GM23248 (cell line): ENCODE results near the gene C11orf86. TPM values are rescaled to one million over a fixed set of nuclear protein-coding genes. Genes with fewer than 3 reads are reported as not detected.
"Not testable (repeated sequence)": the region's sequence is repeated elsewhere in the genome, so short reads cannot be mapped to it uniquely, and the experiment has no call there.

Experiments
- DNase-seq: peaks from one replicate; pipeline ENCODE4 v3.0.0-alpha.2; 2015
- H2AFZ ChIP-seq: fragments of 200-600 bp; sonication (generic); 2 replicates; pipeline ENCODE4 v1.6.1; 2016; ENCODE audit warnings: antibody characterized with exemption
- H3F3A ChIP-seq: fragments of 200-600 bp; sonication (generic); 2 replicates; pipeline ENCODE4 v1.6.1; 2016; ENCODE audit warnings: mild to moderate bottlenecking, antibody characterized with exemption, mixed run types; ENCODE audit not compliant: insufficient read depth
- H3K27ac ChIP-seq: fragments of 200-600 bp; sonication (generic); 2 replicates; pipeline ENCODE4 v1.5.1; 2016; ENCODE audit warnings: mild to moderate bottlenecking
- H3K27me3 ChIP-seq: fragments of 200-600 bp; sonication (generic); replicated peaks from 2 replicates; pipeline ENCODE4 v1.6.1; 2016; ENCODE audit warnings: mild to moderate bottlenecking; ENCODE audit not compliant: insufficient read depth
- H3K36me3 ChIP-seq: fragments of 200-600 bp; sonication (generic); 2 replicates; pipeline ENCODE4 v1.6.1; 2016; ENCODE audit warnings: low read depth, mild to moderate bottlenecking
- H3K4me1 ChIP-seq: fragments of 200-600 bp; sonication (generic); 2 replicates; pipeline ENCODE4 v1.6.1; 2016; ENCODE audit warnings: mild to moderate bottlenecking; ENCODE audit not compliant: insufficient read depth
- H3K4me2 ChIP-seq: fragments of 200-600 bp; sonication (generic); one replicate; pipeline ENCODE4 v1.6.1; 2016; ENCODE audit warnings: mild to moderate bottlenecking; ENCODE audit not compliant: unreplicated experiment
- H3K4me3 ChIP-seq: fragments of 200-600 bp; sonication (generic); 2 replicates; pipeline ENCODE4 v1.5.1; 2016; ENCODE audit warnings: mild to moderate bottlenecking
- H3K79me2 ChIP-seq: fragments of 200-600 bp; sonication (generic); 2 replicates; pipeline ENCODE4 v1.6.1; 2016; ENCODE audit warnings: mild to moderate bottlenecking; ENCODE audit not compliant: insufficient read depth
- H3K9ac ChIP-seq: fragments of 200-600 bp; sonication (generic); 2 replicates; pipeline ENCODE4 v1.6.1; 2016; ENCODE audit warnings: mild to moderate bottlenecking
- H3K9me2 ChIP-seq: fragments of 200-600 bp; sonication (generic); 2 replicates; pipeline ENCODE4 v1.6.1; 2016; ENCODE audit warnings: mixed run types, mild to moderate bottlenecking, moderate library complexity; ENCODE audit not compliant: insufficient read depth
- H3K9me3 ChIP-seq: fragments of 200-600 bp; sonication (generic); one replicate; pipeline ENCODE4 v1.6.1; 2017; ENCODE audit warnings: low read depth
- H4K20me1 ChIP-seq: fragments of 200-600 bp; sonication (generic); 2 replicates; pipeline ENCODE4 v1.6.0; 2016; ENCODE audit not compliant: insufficient read depth
- EZH2 ChIP-seq: fragments of 200-600 bp; sonication (generic); IDR thresholded peaks from 2 replicates; pipeline ENCODE4 v1.6.1; 2018; ENCODE audit warnings: antibody characterized with exemption, mild to moderate bottlenecking; ENCODE audit not compliant: insufficient read depth, poor library complexity, severe bottlenecking
- EZH2phosphoT487 ChIP-seq: fragments of 200-600 bp; sonication (generic); IDR thresholded peaks from 2 replicates; pipeline ENCODE4 v1.6.1; 2018; ENCODE audit warnings: antibody characterized with exemption, moderate library complexity, mild to moderate bottlenecking, low read depth; ENCODE audit not compliant: insufficient read depth
- WGBS, 2 experiments: methylation state at CpG; one replicate each; pipeline ENCODE4 v1.1.6; 2015 to 2017; ENCODE audit warnings: low lambda C conversion rate in 2 of 2, low coverage in 1 of 2; ENCODE audit errors: missing lambda C conversion rate in 2 of 2; 5-methylcytosine and 5-hydroxymethylcytosine counted together
- in situ Hi-C: fragments of 300-500 bp; cut with MboI; formaldehyde crosslinking; loops from 2 replicates; pipeline ENCODE4 v1.15.0; 2020
- polyA plus RNA-seq: library from polyadenylated mRNA; unstranded; fragments of >200 nt; fragmentation: Nextera tagmentation; extraction: Ambion mirVana; gene quantifications from 2 replicates; pipeline ENCODE4 v1.2.1, GENCODE V29; 2016
- total RNA-seq: library from RNA; depleted of rRNA; stranded (reverse); fragments of >200 nt; shearing (Covaris generic); gene quantifications from 2 replicates; pipeline ENCODE4 v1.2.3, GENCODE V29; 2014

The C11orf86 gene
- total and polyA plus RNA-seq, 2 experiments from 2014 or later: not detected

DNA sequence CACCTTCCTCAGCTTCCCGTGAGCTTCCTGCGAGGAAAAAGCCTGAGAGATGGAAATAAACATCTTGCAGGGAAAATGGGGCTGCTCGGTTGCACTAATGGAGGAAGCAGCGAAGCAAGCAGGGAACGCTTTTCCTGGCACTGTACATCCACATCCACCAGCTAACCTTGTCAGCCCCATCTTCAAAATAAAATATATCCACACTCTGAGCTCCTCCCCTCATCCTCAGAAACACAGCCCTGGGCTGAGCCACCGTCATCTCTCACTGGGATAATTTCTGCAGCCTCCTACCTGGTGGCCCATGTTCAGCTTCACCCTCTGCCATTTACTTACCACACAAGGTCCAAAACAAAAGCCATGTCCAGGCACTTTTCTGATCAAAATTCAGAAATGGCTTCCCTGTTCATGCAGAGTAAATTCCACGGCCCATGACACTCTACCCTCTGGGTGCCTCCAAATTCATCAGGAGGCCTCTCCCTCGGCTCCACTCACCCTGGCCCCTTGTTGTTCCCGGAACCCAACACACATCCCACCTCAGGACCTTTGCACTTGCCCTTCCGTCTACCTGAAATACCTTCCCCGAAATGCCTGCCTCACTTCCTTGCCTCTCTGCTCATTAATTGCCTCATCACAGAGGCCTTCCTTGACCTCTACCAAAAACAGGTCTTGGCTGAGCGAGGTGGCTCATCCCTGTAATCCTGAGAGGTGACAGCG, 13.0 kb downstream of the C11orf86 start:
- Histone ChIP-seq H3K36me3 (no peaks in the 10 kb centered on the region), H3K79me2 (no peaks in the 10 kb centered on the region), H3K4me2 (no peak overlapping the region), H3K4me3 (no peak overlapping the region), H3K9ac (no peak overlapping the region), H3K9me2 (no peaks in the 10 kb centered on the region), H3F3A (no peaks in the 10 kb centered on the region), H3K9me3 (no peaks in the 10 kb centered on the region), H4K20me1 (no peaks in the 10 kb centered on the region), H3K4me1 (peaks cover 8% of the 10 kb centered on the region; the same call in 1 of the 2 replicates), H3K27ac (no peak overlapping the region), H2AFZ (no peak overlapping the region), H3K27me3 (no peaks in the 10 kb centered on the region)
- TF ChIP-seq EZH2phosphoT487 (no peak), EZH2 (no peak)
- no peak for DNase-seq
- in situ Hi-C loops: no loop called here
- WGBS, 2 experiments: 88 to 89% methylated on average over 13 of the region's 13 CpGs

DNA sequence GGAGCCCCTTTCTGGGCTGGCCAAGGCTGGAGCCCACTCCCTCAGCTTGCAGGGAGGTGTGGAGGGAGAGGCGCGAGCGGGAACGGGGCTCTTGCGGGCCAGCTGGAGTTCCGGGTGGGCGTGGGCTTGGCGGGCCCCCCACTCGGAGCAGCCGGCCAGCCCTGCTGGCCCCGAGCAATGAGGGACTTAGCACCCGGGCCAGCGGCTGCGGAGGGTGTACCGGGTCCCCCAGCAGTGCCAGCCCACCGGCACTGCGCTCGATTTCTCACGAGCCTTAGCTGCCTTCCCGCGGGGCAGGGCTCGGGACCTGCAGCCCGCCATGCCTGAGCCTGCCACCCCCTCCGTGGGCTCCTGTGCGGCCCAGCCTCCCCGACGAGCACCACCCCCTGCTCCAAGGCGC, 13.6 kb downstream of the C11orf86 start:
- H4K20me1 ChIP-seq, H3K4me2 ChIP-seq, H3K9me2 ChIP-seq, H3K27ac ChIP-seq, H3K9ac ChIP-seq, H3K9me3 ChIP-seq, H3K36me3 ChIP-seq, in situ Hi-C loops, H3K4me1 ChIP-seq, H3F3A ChIP-seq, H3K27me3 ChIP-seq, H2AFZ ChIP-seq, H3K4me3 ChIP-seq, H3K79me2 ChIP-seq, DNase-seq: not testable (repeated sequence)
- WGBS, 2 experiments: 91 to 96% methylated on average over 8 to 19 of the region's 28 CpGs

- in situ Hi-C loops, H3K27me3 ChIP-seq, H3K9me3 ChIP-seq, H3K9ac ChIP-seq, H3K4me2 ChIP-seq, H3K27ac ChIP-seq, H3K36me3 ChIP-seq, DNase-seq, H3K9me2 ChIP-seq, H2AFZ ChIP-seq, H3K4me3 ChIP-seq, H4K20me1 ChIP-seq, H3K4me1 ChIP-seq, H3K79me2 ChIP-seq, H3F3A ChIP-seq: not testable (repeated sequence)
- 76 to 79% methylated on average over 9 of the region's 9 CpGs for WGBS, 2 experiments
These were observed 14.3 kb downstream of the C11orf86 start for GRCh38 chr11:66989360-66989759.

GRCh38 chr11:66992041-66992440, 16.9 kb downstream of the C11orf86 start:
- Histone ChIP-seq H3K9ac (no peak overlapping the region), H3K27me3 (no peaks in the 10 kb centered on the region), H3K4me1 (peaks cover 8% of the 10 kb centered on the region), H3K9me2 (no peaks in the 10 kb centered on the region), H4K20me1 (no peaks in the 10 kb centered on the region), H3K9me3 (no peaks in the 10 kb centered on the region), H2AFZ (no peak overlapping the region), H3K27ac (no peak overlapping the region), H3F3A (peaks cover 4% of the 10 kb centered on the region; the same call in 1 of the 2 replicates), H3K4me3 (no peak overlapping the region), H3K36me3 (no peaks in the 10 kb centered on the region), H3K79me2 (no peaks in the 10 kb centered on the region), H3K4me2 (no peak overlapping the region)
- in situ Hi-C loops: no loop called here
- TF ChIP-seq EZH2 (no peak), EZH2phosphoT487 (no peak)
- WGBS, 2 experiments: 48% methylated on average over 2 of the region's 2 CpGs
- DNase-seq: no peak
